ENCODE measurements around the gene GRID2. TPM values are rescaled to one million over a fixed set of nuclear protein-coding genes. Genes with fewer than 3 reads are reported as not detected.

Gene GRID2
- total and polyA plus RNA-seq, 10 of the 15 experiments (the other 5 are each of a cell fraction or from before 2014, with no cell fraction given): not detected

- intact Hi-C loops (cut with micrococcal nuclease; ENCODE audit: unreplicated experiment) (no loop called here), in situ Hi-C loops (cut with MboI) (no loop called here)
- H4K20me1 ChIP-seq (ENCODE audit: control insufficient read depth, insufficient read depth): no peaks in the 10 kb centered on the region
- FAIRE-seq (no peak), DNase-seq (ENCODE audit: low read depth, low spot score) (no peak), ATAC-seq (no peak)
- H3K36me3 ChIP-seq (ENCODE audit: control insufficient read depth in 2 of 2, insufficient read depth in 2 of 2, low read length in 1 of 2): no peaks in the 10 kb centered on the region
- H3K27ac ChIP-seq (ENCODE audit: control insufficient read depth, insufficient read depth): no peak overlapping the region
- ChIA-PET RAD21 (ENCODE audit: unreplicated experiment) (no interaction called here), SMC1A (ENCODE audit: uncharacterized antibody, unreplicated experiment) (no interaction called here), POLR2A (no interaction called here), CTCF (no interaction called here)
- H3K9me3 ChIP-seq (replicated peaks; ENCODE audit: control insufficient read depth, insufficient read depth, low read length): no peaks in the 10 kb centered on the region
- H3K4me1 ChIP-seq (ENCODE audit: control insufficient read depth, insufficient read depth, low read length): no peaks in the 10 kb centered on the region
- no peak overlapping the region for H3K9ac ChIP-seq (ENCODE audit: control insufficient read depth, insufficient read depth, low read length)
- no peak for TF ChIP-seq SIX5 (IDR thresholded peaks at IDR 0.05; ENCODE audit: low read depth, low read length, severe bottlenecking)
- TF ChIP-seq BMI1 (IDR thresholded peaks at IDR 0.05; ENCODE audit: borderline replicate concordance): no peak
- no peak for TF ChIP-seq CREB1 (IDR thresholded peaks at IDR 0.05; ENCODE audit: low read depth)
- TF ChIP-seq ZBED1 (IDR thresholded peaks at IDR 0.05; ENCODE audit: borderline replicate concordance): no peak
- TF ChIP-seq NBN (IDR thresholded peaks at IDR 0.05): no peak
- no peak for TF ChIP-seq SREBF1 (IDR thresholded peaks at IDR 0.05; ENCODE audit: low read length)
- no peak for TF ChIP-seq MAX (IDR thresholded peaks at IDR 0.05; ENCODE audit: low read depth, low read length)
- TF ChIP-seq JUND (IDR thresholded peaks at IDR 0.05; ENCODE audit: low read depth, low read length): no peak
- TF ChIP-seq POU2F2 (IDR thresholded peaks at IDR 0.05; ENCODE audit: borderline replicate concordance, low read depth, low read length): no peak
- TF ChIP-seq MEF2A (IDR thresholded peaks at IDR 0.05; ENCODE audit: insufficient read depth, low read depth, low read length): no peak
- TF ChIP-seq ZNF274 (IDR thresholded peaks at IDR 0.05; ENCODE audit: insufficient read depth, insufficient read length): no peak
- no peak for TF ChIP-seq REST (IDR thresholded peaks at IDR 0.05; ENCODE audit: low read depth, low read length)
- no peak for TF ChIP-seq BACH1 (IDR thresholded peaks at IDR 0.05; ENCODE audit: borderline replicate concordance)
- no peak for TF ChIP-seq USF1 (IDR thresholded peaks at IDR 0.05; ENCODE audit: borderline replicate concordance, extremely low read length, insufficient read depth, low read depth, low read length)
- TF ChIP-seq EP300 (IDR thresholded peaks at IDR 0.05; ENCODE audit: borderline replicate concordance in 1 of 2, control insufficient read depth in 1 of 2, low read depth in 2 of 2, low read length in 2 of 2): no peak
- no peaks in the 10 kb centered on the region for H3K79me2 ChIP-seq (ENCODE audit: control insufficient read depth, insufficient read depth, low read length)
- H3K4me3 ChIP-seq: no peak overlapping the region
- H3K27me3 ChIP-seq (replicated peaks in 1 of 2; ENCODE audit: control insufficient read depth in 2 of 2, insufficient read depth in 2 of 2, low read length in 1 of 2): no peaks in the 10 kb centered on the region
- BruUV-seq (replicated peaks): no TSS peak
- H2AFZ ChIP-seq (ENCODE audit: control insufficient read depth, low read depth, low read length): no peak overlapping the region
- no peak overlapping the region for H3K4me2 ChIP-seq (ENCODE audit: control insufficient read depth, insufficient read depth)
Observed at GRCh38 chr4:93431371-93431770, 1127.6 kb downstream of the GRID2 start.

Measured in GM12878 (cell line).